CD4-positive, CD25-positive, alpha-beta regulatory T cell (primary cell): ENCODE measurements around the gene CCDC190. TPM values are rescaled to one million over a fixed set of nuclear protein-coding genes. Genes with fewer than 3 reads are reported as not detected.

Experiments used
- ATAC-seq, 2 donors: fragments of 150-1000 bp; cut with Tn5 transposase; one replicate each; pipeline ENCODE4 v1.10.0; 2021; ENCODE audit warnings: low read depth in 2 of 2, moderate number of reproducible peaks in 2 of 2, moderate library complexity in 1 of 2
- DNase-seq, 3 donors: peaks; one replicate each; pipeline versions ENCODE4 v3.0.0 to v3.0.0-alpha.2; 2012 to 2022; ENCODE audit warnings: mixed read lengths in 1 of 3
- H3K27ac ChIP-seq: one replicate; pipeline ENCODE4 v1.7.0; 2013; ENCODE audit warnings: mild to moderate bottlenecking, low read length; ENCODE audit not compliant: insufficient read depth, poor library complexity, severe bottlenecking
- H3K27me3 ChIP-seq: one replicate; pipeline ENCODE4 v1.7.0; 2013; ENCODE audit warnings: low read length; ENCODE audit not compliant: control insufficient read depth, insufficient read depth
- H3K36me3 ChIP-seq: one replicate; pipeline ENCODE4 v1.7.0; 2013; ENCODE audit warnings: mild to moderate bottlenecking, low read length, moderate library complexity; ENCODE audit not compliant: control insufficient read depth, insufficient read depth
- H3K4me1 ChIP-seq: 2 replicates; pipeline ENCODE4 v1.7.0; 2013; ENCODE audit warnings: mild to moderate bottlenecking, low read length; ENCODE audit not compliant: insufficient read depth, control insufficient read depth, poor library complexity, severe bottlenecking
- H3K4me3 ChIP-seq: one replicate; pipeline ENCODE4 v1.7.0; 2013; ENCODE audit warnings: low read depth, mild to moderate bottlenecking, low read length, moderate library complexity
- H3K9me3 ChIP-seq, 2 experiments: 1 replicate in 1 of 2; 2 replicates in 1 of 2; pipeline ENCODE4 v1.7.0; 2013; ENCODE audit warnings: low read length in 2 of 2, mild to moderate bottlenecking in 1 of 2, moderate library complexity in 1 of 2; ENCODE audit not compliant: control insufficient read depth in 2 of 2
- H3K27ac Mint-ChIP-seq, 3 donors: one replicate each; pipeline ENCODE4 v1.8.0; 2020 to 2022; ENCODE audit warnings: mild to moderate bottlenecking in 3 of 3, mixed read lengths in 3 of 3, moderate library complexity in 2 of 3
- H3K27me3 Mint-ChIP-seq: one replicate; pipeline ENCODE4 v1.8.0; 2022; ENCODE audit warnings: mild to moderate bottlenecking, mixed read lengths
- H3K36me3 Mint-ChIP-seq: one replicate; pipeline ENCODE4 v1.8.0; 2020; ENCODE audit warnings: mixed read lengths
- H3K4me1 Mint-ChIP-seq, 4 donors: one replicate each; pipeline ENCODE4 v1.8.0; 2020 to 2022; ENCODE audit warnings: mixed read lengths in 4 of 4, mild to moderate bottlenecking in 1 of 4
- H3K4me3 Mint-ChIP-seq, 4 donors: one replicate each; pipeline ENCODE4 v1.8.0; 2020 to 2022; ENCODE audit warnings: mild to moderate bottlenecking in 4 of 4, mixed read lengths in 4 of 4, moderate library complexity in 3 of 4
- H3K9me3 Mint-ChIP-seq, 7 donors: one replicate each; pipeline ENCODE4 v1.8.0; 2020 to 2022; ENCODE audit warnings: mixed read lengths in 7 of 7, mild to moderate bottlenecking in 3 of 7, moderate library complexity in 2 of 7
- polyA plus RNA-seq, 4 donors: library from polyadenylated mRNA; unstranded; fragments of 300-500 nt; fragmentation: Illumina TruSeq; gene quantifications; one replicate each; pipeline ENCODE4 v1.2.3, GENCODE V29; 2021
- total RNA-seq: library from RNA; stranded (reverse); gene quantifications from one replicate; pipeline ENCODE4 v1.2.3, GENCODE V29; 2022

CCDC190 gene
- total and polyA plus RNA-seq, 5 donors from 2014 or later, result not detected

GRCh38 chr1:162844153-162844552 is 16.8 kb downstream of the CCDC190 start:
- H3K9me3 Mint-ChIP-seq, result peaks cover 0 to 9% (median 5%) of the 10 kb centered on the region in 7 donors
- H3K4me3 ChIP-seq, result no peak overlapping the region
- H3K4me1 Mint-ChIP-seq, result no peaks in the 10 kb centered on the region

GRCh38 chr1:162840250-162840839 is 20.6 kb downstream of the CCDC190 start:
- Mint-ChIP-seq H3K4me1 (peaks cover 0 to 3% (median 1%) of the 10 kb centered on the region in 4 donors), H3K4me3 (no peak overlapping the region), H3K9me3 (peaks cover 0 to 26% (median 5%) of the 10 kb centered on the region in 7 donors), H3K27ac (no peak overlapping the region), H3K36me3 (peaks cover 4% of the 10 kb centered on the region), H3K27me3 (peaks cover 12% of the 10 kb centered on the region)
- Histone ChIP-seq H3K4me1 (no peaks in the 10 kb centered on the region), H3K27me3 (no peaks in the 10 kb centered on the region), H3K36me3 (no peaks in the 10 kb centered on the region), H3K27ac (no peak overlapping the region), H3K4me3 (no peak overlapping the region), H3K9me3 (peaks cover 12 to 18% of the 10 kb centered on the region in 2 experiments)
- ATAC-seq (no peak), DNase-seq (no peak)

More at GRCh38 chr1:162844153-162844552, 16.8 kb downstream of the CCDC190 start:
- no peaks in the 10 kb centered on the region for H3K36me3 ChIP-seq
- Mint-ChIP-seq H3K27ac (no peak overlapping the region), H3K27me3 (peaks cover 17% of the 10 kb centered on the region), H3K36me3 (no peaks in the 10 kb centered on the region), H3K4me3 (no peak overlapping the region)
- H3K9me3 ChIP-seq, result peaks cover under 1 to 5% of the 10 kb centered on the region in 2 experiments
- DNase-seq (no peak), ATAC-seq (no peak)
- H3K27ac ChIP-seq, result no peak overlapping the region
- no peaks in the 10 kb centered on the region for H3K27me3 ChIP-seq
- no peaks in the 10 kb centered on the region for H3K4me1 ChIP-seq

- H3K9me3 ChIP-seq, result peaks cover 12 to 18% of the 10 kb centered on the region in 2 experiments
- no peaks in the 10 kb centered on the region for H3K27me3 ChIP-seq
- H3K4me3 Mint-ChIP-seq, result no peak overlapping the region
- H3K9me3 Mint-ChIP-seq, result peaks cover 0 to 26% (median 5%) of the 10 kb centered on the region in 7 donors
- H3K4me1 ChIP-seq, result no peaks in the 10 kb centered on the region
- peaks cover 4% of the 10 kb centered on the region for H3K36me3 Mint-ChIP-seq
- H3K36me3 ChIP-seq, result no peaks in the 10 kb centered on the region
- H3K27ac ChIP-seq, result no peak overlapping the region
- H3K27ac Mint-ChIP-seq, result no peak overlapping the region
- H3K4me1 Mint-ChIP-seq, result peaks cover 0 to 10% (median 5%) of the 10 kb centered on the region in 4 donors
- ATAC-seq (no peak), DNase-seq (no peak)
- peaks cover 8% of the 10 kb centered on the region for H3K27me3 Mint-ChIP-seq
- no peak overlapping the region for H3K4me3 ChIP-seq
These were observed 22.1 kb downstream of the CCDC190 start for GRCh38 chr1:162838863-162839262.

- H3K4me1 ChIP-seq, result no peaks in the 10 kb centered on the region
- H3K4me1 Mint-ChIP-seq, result peaks cover 0 to 10% (median 5%) of the 10 kb centered on the region in 4 donors
These were observed 25.6 kb downstream of the CCDC190 start for GRCh38 chr1:162835157-162835899.

GRCh38 chr1:162832470-162832869 is 28.5 kb downstream of the CCDC190 start:
- ATAC-seq, result no peak
- no peaks in the 10 kb centered on the region for H3K4me1 ChIP-seq
- peaks cover 3% of the 10 kb centered on the region for H3K27me3 ChIP-seq
- peaks cover 5% of the 10 kb centered on the region for H3K27me3 Mint-ChIP-seq
- no peak overlapping the region for H3K4me3 Mint-ChIP-seq
- no peak for DNase-seq
- no peak overlapping the region for H3K4me3 ChIP-seq
- peaks cover 0 to 10% (median 5%) of the 10 kb centered on the region in 4 donors for H3K4me1 Mint-ChIP-seq
- H3K9me3 ChIP-seq, result no peaks in the 10 kb centered on the region
- H3K27ac ChIP-seq, result no peak overlapping the region
- H3K27ac Mint-ChIP-seq, result no peak overlapping the region
- H3K36me3 ChIP-seq, result no peaks in the 10 kb centered on the region
- peaks cover 0 to 5% (median 0%) of the 10 kb centered on the region in 7 donors for H3K9me3 Mint-ChIP-seq
- no peaks in the 10 kb centered on the region for H3K36me3 Mint-ChIP-seq

More at GRCh38 chr1:162835157-162835899, 25.6 kb downstream of the CCDC190 start:
- H3K27me3 Mint-ChIP-seq, result peaks cover 11% of the 10 kb centered on the region
- H3K36me3 Mint-ChIP-seq, result peaks cover 4% of the 10 kb centered on the region
- H3K27ac Mint-ChIP-seq, result no peak overlapping the region
- DNase-seq, result peak in 1 of 3 donors; percentile 70
- no peaks in the 10 kb centered on the region for H3K27me3 ChIP-seq
- H3K9me3 Mint-ChIP-seq, result peaks cover 0 to 24% (median 5%) of the 10 kb centered on the region in 7 donors
- no peaks in the 10 kb centered on the region for H3K36me3 ChIP-seq
- no peak for ATAC-seq
- peaks cover 12 to 18% of the 10 kb centered on the region in 2 experiments for H3K9me3 ChIP-seq
- no peak overlapping the region for H3K4me3 ChIP-seq
- no peak overlapping the region for H3K4me3 Mint-ChIP-seq
- H3K27ac ChIP-seq, result no peak overlapping the region

GRCh38 chr1:162829268-162829667 is 31.7 kb downstream of the CCDC190 start:
- Histone ChIP-seq H3K4me3 (no peak overlapping the region), H3K27ac (no peak overlapping the region), H3K27me3 (peaks cover 9% of the 10 kb centered on the region), H3K4me1 (no peaks in the 10 kb centered on the region), H3K36me3 (no peaks in the 10 kb centered on the region), H3K9me3 (no peaks in the 10 kb centered on the region)
- no peak for ATAC-seq
- H3K4me3 Mint-ChIP-seq, result no peak overlapping the region
- H3K9me3 Mint-ChIP-seq, result peaks cover 0 to 4% (median 0%) of the 10 kb centered on the region in 7 donors
- DNase-seq, result no peak
- peaks cover 14% of the 10 kb centered on the region for H3K27me3 Mint-ChIP-seq
- peaks cover 5% of the 10 kb centered on the region for H3K36me3 Mint-ChIP-seq
- peaks cover 0 to 1% (median 0%) of the 10 kb centered on the region in 4 donors for H3K4me1 Mint-ChIP-seq
- peak overlapping the region in 1 of 3 donors; percentile 88 for H3K27ac Mint-ChIP-seq

- Mint-ChIP-seq H3K36me3 (peaks cover 5% of the 10 kb centered on the region), H3K4me1 (peaks cover 6 to 17% (median 13%) of the 10 kb centered on the region in 4 donors), H3K4me3 (peak overlapping the region in 1 of 4 donors; percentile 51), H3K27ac (no peak overlapping the region), H3K27me3 (peaks cover 22% of the 10 kb centered on the region), H3K9me3 (peaks cover 0 to 4% (median 0%) of the 10 kb centered on the region in 7 donors)
- no peak overlapping the region for H3K4me3 ChIP-seq
- H3K9me3 ChIP-seq, result no peaks in the 10 kb centered on the region
- H3K4me1 ChIP-seq, result peaks cover 20% of the 10 kb centered on the region
- H3K27ac ChIP-seq, result no peak overlapping the region
- no peaks in the 10 kb centered on the region for H3K36me3 ChIP-seq
- peaks cover 6% of the 10 kb centered on the region for H3K27me3 ChIP-seq
- DNase-seq, result no peak
- ATAC-seq, result no peak
These were observed 37.0 kb downstream of the CCDC190 start for GRCh38 chr1:162823771-162824525.
